HG02840 (cell line): ENCODE results near the gene UBALD2.
"Not testable (repeated sequence)": the region's sequence is repeated elsewhere in the genome, so short reads cannot be mapped to it uniquely, and the experiment has no call there.

Source experiments
- ATAC-seq: cut with Tn5 transposase; IDR thresholded peaks from one replicate; pipeline ENCODE4 v1.9.1; 2021; ENCODE audit warnings: mild to moderate bottlenecking, moderate library complexity, moderate number of reproducible peaks; ENCODE audit not compliant: unreplicated experiment, low FRiP score

Gene UBALD2

GRCh38 chr17:76262732-76263344 is 2.3 kb upstream of the UBALD2 start:
- ATAC-seq = no peak

GRCh38 chr17:76263896-76264295 is 1.3 kb upstream of the UBALD2 start:
- ATAC-seq = no peak

- ATAC-seq = no peak
These were observed 758 bp upstream of the UBALD2 start for GRCh38 chr17:76264425-76264754.

- ATAC-seq = no peak
These were observed 586 bp downstream of the UBALD2 start for GRCh38 chr17:76265624-76266243.

- ATAC-seq = no peak
These were observed 1.2 kb downstream of the UBALD2 start for GRCh38 chr17:76266244-76266938.

GRCh38 chr17:76267051-76267576 is 2.0 kb downstream of the UBALD2 start:
- no peak for ATAC-seq

GRCh38 chr17:76267581-76268001 is 2.4 kb downstream of the UBALD2 start:
- ATAC-seq = not testable (repeated sequence)

- no peak for ATAC-seq
These were observed 3.0 kb downstream of the UBALD2 start for GRCh38 chr17:76268015-76268749.

GRCh38 chr17:76268991-76269981 is 4.1 kb downstream of the UBALD2 start:
- ATAC-seq = no peak

GRCh38 chr17:76270127-76270592 is 5.0 kb downstream of the UBALD2 start:
- ATAC-seq = no peak

- no peak for ATAC-seq
These were observed 5.9 kb downstream of the UBALD2 start for GRCh38 chr17:76270770-76271668.

- peak; percentile 44 for ATAC-seq
These were observed 6.8 kb downstream of the UBALD2 start for GRCh38 chr17:76271669-76272540.

- ATAC-seq = peak; percentile 17
These were observed 7.6 kb downstream of the UBALD2 start for GRCh38 chr17:76272541-76273444.

- ATAC-seq = no peak
These were observed 8.4 kb downstream of the UBALD2 start for GRCh38 chr17:76273445-76274111.

- no peak for ATAC-seq
These were observed 9.2 kb downstream of the UBALD2 start for GRCh38 chr17:76274112-76274956.
